HepG2 (cell line): ENCODE data around the gene NEDD4L. TPM values are rescaled to one million over a fixed set of nuclear protein-coding genes. Genes with fewer than 3 reads are reported as not detected.

Experiments
- ATAC-seq: fragments of 200-7000 bp; cut with Tn5 transposase; 3 replicates; pipeline ENCODE4 v1.9.1; 2020; ENCODE audit warnings: mild to moderate bottlenecking, moderate library complexity
- BruUV-seq: library from RNA; stranded (reverse); fragments of 400-500 nt; replicated peaks from 2 replicates; lab custom pipeline; 2021; lab: Mats Ljungman, UMichigan
- CTCF ChIA-PET: fragments of 300-600 bp; formaldehyde crosslinking; extraction: SDS; loops from one replicate; lab custom pipeline; 2021; ENCODE audit warnings: low total read pairs, inconsistent platforms, low intra/inter-chr PET ratio; lab: Yijun Ruan, JAX
- POLR2A ChIA-PET: fragments of 350-600 bp; sonication (Branson Sonifier 250); formaldehyde crosslinking; loops from one replicate; lab custom pipeline; 2020; ENCODE audit warnings: antibody characterized with exemption, inconsistent platforms; lab: Yijun Ruan, JAX
- DNase-seq: peaks from one replicate; pipeline ENCODE4 v3.0.0-alpha.2; 2015; ENCODE audit warnings: low spot score
- FAIRE-seq: peaks from 3 replicates; lab custom pipeline; 2011; peaks lifted over from hg19 to GRCh38; lab: Jason Lieb, UNC
- H2AFZ ChIP-seq: one replicate; pipeline ENCODE4 v1.6.1; 2011; ENCODE audit warnings: low read length, inconsistent platforms
- H3K27ac ChIP-seq: fragments of 300-600 bp; 3 replicates; pipeline ENCODE4 v1.8.0; 2011; ENCODE audit warnings: mixed run types, mild to moderate bottlenecking, mixed read lengths, low read length, inconsistent platforms; ENCODE audit not compliant: insufficient read depth; ENCODE audit errors: extremely low read length
- H3K27me3 ChIP-seq, 2 experiments: fragments of 200-600 bp in 1 of 2; 2 replicates in 1 of 2; 3 replicates in 1 of 2; pipeline versions ENCODE4 v1.6.0 to v1.8.0; 2011; ENCODE audit warnings: low read length in 2 of 2, mild to moderate bottlenecking in 2 of 2, moderate library complexity in 2 of 2, inconsistent platforms in 1 of 2; ENCODE audit not compliant: insufficient read depth in 2 of 2, control insufficient read depth in 1 of 2
- H3K36me3 ChIP-seq, 2 experiments: fragments of 200-600 bp in 1 of 2; replicated peaks in 1 of 2; 2 replicates in 1 of 2; 3 replicates in 1 of 2; pipeline versions ENCODE4 v1.5.1 to v1.8.0; 2011; ENCODE audit warnings: low read length in 2 of 2, inconsistent platforms in 1 of 2; ENCODE audit not compliant: insufficient read depth in 2 of 2, control insufficient read depth in 1 of 2
- H3K4me1 ChIP-seq: 2 replicates; pipeline ENCODE4 v1.5.1; 2012; ENCODE audit warnings: low read length, inconsistent platforms; ENCODE audit not compliant: insufficient read depth
- H3K4me2 ChIP-seq: 2 replicates; pipeline ENCODE4 v1.6.0; 2011; ENCODE audit warnings: low read depth, low read length, inconsistent platforms
- H3K4me3 ChIP-seq, 3 experiments: fragments of 200-600 bp in 1 of 3; sonication (generic), shearing (Covaris generic) in 1 of 3; replicated peaks in 1 of 3; 2 replicates each; pipeline ENCODE4 v1.5.1; 2011 to 2016; ENCODE audit warnings: low read length in 3 of 3, inconsistent platforms in 2 of 3, low read depth in 2 of 3, mild to moderate bottlenecking in 2 of 3, control low read depth in 1 of 3, mixed read lengths in 1 of 3; ENCODE audit not compliant: insufficient read depth in 1 of 3
- H3K79me2 ChIP-seq: one replicate; pipeline ENCODE4 v1.6.1; 2011; ENCODE audit warnings: low read length, inconsistent platforms; ENCODE audit not compliant: insufficient read depth
- H3K9ac ChIP-seq: 2 replicates; pipeline ENCODE4 v1.6.0; 2011; ENCODE audit warnings: mild to moderate bottlenecking, low read depth, low read length, inconsistent platforms; ENCODE audit not compliant: insufficient read depth
- H3K9me3 ChIP-seq: 2 replicates; pipeline ENCODE4 v1.5.1; 2012; ENCODE audit warnings: mild to moderate bottlenecking, low read length
- H4K20me1 ChIP-seq: 2 replicates; pipeline ENCODE4 v1.6.0; 2011; ENCODE audit warnings: inconsistent platforms, mild to moderate bottlenecking, low read length, moderate library complexity; ENCODE audit not compliant: insufficient read depth
- EED ChIP-seq: sonication (generic); formaldehyde crosslinking; IDR thresholded peaks from 2 replicates; pipeline ENCODE4 v1.5.0; 2020; ENCODE audit warnings: mild to moderate bottlenecking, missing genetic modification reagents
- NAIF1 ChIP-seq: sonication (generic); formaldehyde crosslinking; IDR thresholded peaks from 2 replicates; pipeline ENCODE4 v1.5.0; 2020; ENCODE audit warnings: mild to moderate bottlenecking, missing genetic modification reagents, borderline replicate concordance
- NFIB ChIP-seq: sonication (generic); formaldehyde crosslinking; IDR thresholded peaks from 2 replicates; pipeline ENCODE4 v1.9.0; 2021; ENCODE audit warnings: missing genetic modification reagents, mild to moderate bottlenecking, borderline replicate concordance
- PHF5A ChIP-seq: IDR thresholded peaks from one replicate; pipeline ENCODE4 v1.6.1; 2018; ENCODE audit warnings: low read depth, missing genetic modification reagents; ENCODE audit not compliant: unreplicated experiment
- RBM22 ChIP-seq: fragments of 200-400 bp; formaldehyde crosslinking; optimal IDR thresholded peaks from 2 replicates; pipeline ENCODE3; 2017; ENCODE audit warnings: mild to moderate bottlenecking, low read length, moderate library complexity
- STAG1 ChIP-seq: sonication (generic); formaldehyde crosslinking; IDR thresholded peaks from 2 replicates; pipeline ENCODE4 v1.4.0; 2020; ENCODE audit warnings: missing genetic modification reagents
- XRCC5 ChIP-seq: fragments of 200-400 bp; formaldehyde crosslinking; optimal IDR thresholded peaks from 2 replicates; pipeline ENCODE3; 2017; ENCODE audit warnings: mild to moderate bottlenecking, low read length
- ZFAT ChIP-seq: sonication (generic); formaldehyde crosslinking; conservative IDR thresholded peaks from 2 replicates; pipeline ENCODE4 v1.8.1; 2023; ENCODE audit warnings: missing genetic modification reagents, inconsistent platforms
- ZNF589 ChIP-seq: sonication (generic); formaldehyde crosslinking; conservative IDR thresholded peaks from 2 replicates; pipeline ENCODE4 v1.8.0; 2022; ENCODE audit warnings: mild to moderate bottlenecking, moderate library complexity, missing genetic modification reagents
- ZNF660 ChIP-seq: sonication (generic); formaldehyde crosslinking; IDR thresholded peaks from 2 replicates; pipeline ENCODE4 v1.5.1; 2020; ENCODE audit warnings: mild to moderate bottlenecking, low read depth, missing genetic modification reagents, borderline replicate concordance
- WGBS: methylation state at CpG from one replicate; pipeline ENCODE4 v1.1.6; 2017; ENCODE audit warnings: low lambda C conversion rate; 5-methylcytosine and 5-hydroxymethylcytosine counted together
- in situ Hi-C: cut with HindIII; loops from 2 replicates; pipeline ENCODE4 v1.10.0; 2017; ENCODE audit warnings: low pct_unique_long_range_greater_than_20kb; ENCODE audit not compliant: extremely low pct_ligation_motif_present
- intact Hi-C: fragments of 100-400 bp; cut with micrococcal nuclease; formaldehyde crosslinking; loops from one replicate; pipeline ENCODE4 v1.10.0; 2022; ENCODE audit not compliant: unreplicated experiment
- polyA plus RNA-seq, 8 experiments: library from polyadenylated mRNA; depleted of rRNA in 3 of 8; stranded (reverse) in 7 of 8; unstranded in 1 of 8; fragments of >200 nt; fragmentation: Illumina TruSeq in 4 of 8; extraction: Trizol in 4 of 8; gene quantifications; 2 replicates each; pipeline versions ENCODE4 v1.2.1 to v1.2.3, GENCODE V29; 2011 to 2016; ENCODE audit warnings: low read depth in 4 of 8, missing spikeins in 1 of 8, mixed read lengths in 1 of 8; ENCODE audit not compliant: insufficient read depth in 1 of 8
- total RNA-seq, 5 experiments: library from RNA; depleted of rRNA; stranded (reverse); fragments of >200 nt; fragmentation: Illumina TruSeq; extraction: Trizol; gene quantifications; 2 replicates each; pipeline ENCODE4 v1.2.3, GENCODE V29; 2016; ENCODE audit warnings: low read depth in 1 of 5
- TF ChIP-seq, protein P1 (sequence below): sonication (generic); formaldehyde crosslinking; IDR thresholded peaks from 2 replicates; pipeline ENCODE4 v1.5.0; 2020; ENCODE audit warnings: mild to moderate bottlenecking, missing genetic modification reagents, moderate library complexity
- TF ChIP-seq, protein P2 (sequence below): sonication (generic); formaldehyde crosslinking; conservative IDR thresholded peaks from 2 replicates; pipeline ENCODE4 v1.8.1; 2023; ENCODE audit warnings: missing genetic modification reagents
- TF ChIP-seq, protein P3 (sequence below): IDR thresholded peaks from 2 replicates; pipeline ENCODE4 v1.6.1; 2016; ENCODE audit warnings: low read depth

NEDD4L gene
- total and polyA plus RNA-seq, 2 of the 13 experiments (the other 11 are each of a cell fraction or from before 2014, with no cell fraction given): 168 to 390 TPM

DNA sequence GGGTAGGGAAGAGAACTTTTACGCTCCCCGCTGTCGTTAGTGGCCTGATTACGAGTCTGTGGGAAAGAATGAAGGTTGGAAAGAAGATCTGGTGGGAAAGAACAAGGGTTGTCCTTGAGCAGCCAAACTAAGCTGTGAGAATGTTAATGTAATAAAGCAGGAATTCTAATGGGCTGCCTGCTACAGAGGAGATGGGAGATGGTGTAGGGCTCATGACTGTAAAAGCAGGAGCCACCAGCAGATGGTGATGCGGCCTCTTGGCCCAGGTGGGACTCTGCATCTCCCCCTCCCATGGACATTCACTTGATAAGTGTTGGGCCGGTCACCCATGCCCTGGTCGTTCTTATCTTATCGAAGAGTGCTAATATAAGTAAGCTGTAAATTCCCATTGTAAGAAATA is 150.0 kb downstream of the NEDD4L start:
- Histone ChIP-seq H3K79me2 (peaks cover 7% of the 10 kb centered on the region), H3K4me1 (peaks cover 31% of the 10 kb centered on the region), H2AFZ (no peak overlapping the region), H3K27ac (no peak overlapping the region), H3K9ac (no peak overlapping the region), H3K9me3 (no peaks in the 10 kb centered on the region), H3K4me3 (no peak overlapping the region), H3K27me3 (no peaks in the 10 kb centered on the region), H3K36me3 (no peaks in the 10 kb centered on the region), H3K4me2 (no peak overlapping the region), H4K20me1 (no peaks in the 10 kb centered on the region)
- no peak for FAIRE-seq
- intact Hi-C loops (no loop called here), in situ Hi-C loops (no loop called here)
- ChIA-PET POLR2A (no interaction called here), CTCF (no interaction called here)
- 94% methylated on average over 8 of the region's 8 CpGs for WGBS
- TF ChIP-seq, protein P1, sequence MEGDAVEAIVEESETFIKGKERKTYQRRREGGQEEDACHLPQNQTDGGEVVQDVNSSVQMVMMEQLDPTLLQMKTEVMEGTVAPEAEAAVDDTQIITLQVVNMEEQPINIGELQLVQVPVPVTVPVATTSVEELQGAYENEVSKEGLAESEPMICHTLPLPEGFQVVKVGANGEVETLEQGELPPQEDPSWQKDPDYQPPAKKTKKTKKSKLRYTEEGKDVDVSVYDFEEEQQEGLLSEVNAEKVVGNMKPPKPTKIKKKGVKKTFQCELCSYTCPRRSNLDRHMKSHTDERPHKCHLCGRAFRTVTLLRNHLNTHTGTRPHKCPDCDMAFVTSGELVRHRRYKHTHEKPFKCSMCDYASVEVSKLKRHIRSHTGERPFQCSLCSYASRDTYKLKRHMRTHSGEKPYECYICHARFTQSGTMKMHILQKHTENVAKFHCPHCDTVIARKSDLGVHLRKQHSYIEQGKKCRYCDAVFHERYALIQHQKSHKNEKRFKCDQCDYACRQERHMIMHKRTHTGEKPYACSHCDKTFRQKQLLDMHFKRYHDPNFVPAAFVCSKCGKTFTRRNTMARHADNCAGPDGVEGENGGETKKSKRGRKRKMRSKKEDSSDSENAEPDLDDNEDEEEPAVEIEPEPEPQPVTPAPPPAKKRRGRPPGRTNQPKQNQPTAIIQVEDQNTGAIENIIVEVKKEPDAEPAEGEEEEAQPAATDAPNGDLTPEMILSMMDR: peak; percentile 42
- TF ChIP-seq STAG1 (peak; percentile 29; the same call in 1 of the 2 replicates), ZNF660 (CRISPR knock-in tag) (no peak)
- DNase-seq: no peak
- ATAC-seq: peak; percentile 62
- BruUV-seq: no TSS peak

DNA sequence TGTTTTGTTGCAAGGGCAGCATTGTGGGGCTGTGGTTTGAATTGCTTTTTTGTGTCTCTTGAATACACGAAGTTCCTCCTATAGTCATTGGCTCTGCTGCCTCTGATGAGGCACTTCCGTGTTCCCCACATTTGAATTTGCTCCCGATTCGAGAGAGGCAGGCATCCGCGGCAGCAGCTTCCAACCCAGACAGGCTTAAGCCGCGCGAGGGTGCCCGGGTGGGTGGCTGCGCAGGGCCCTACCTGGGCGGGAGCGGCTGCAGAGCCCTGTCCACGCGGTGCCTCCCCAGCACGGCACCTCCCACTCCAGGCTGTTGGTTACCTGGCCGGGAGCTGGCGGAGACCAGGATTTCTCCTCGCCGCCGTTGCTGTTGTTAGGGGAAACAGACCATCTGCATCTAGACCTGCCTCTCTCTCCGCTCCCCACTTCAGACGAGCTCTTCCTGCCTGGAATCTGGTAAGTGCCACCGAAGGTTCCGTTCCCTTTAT is 151.3 kb downstream of the NEDD4L start:
- no peak for FAIRE-seq
- no peak overlapping the region for H3K27ac ChIP-seq
- no TSS peak for BruUV-seq
- no peak overlapping the region for H3K9ac ChIP-seq
- no peaks in the 10 kb centered on the region for H4K20me1 ChIP-seq
- H3K4me1 ChIP-seq: peaks cover 22% of the 10 kb centered on the region
- POLR2A ChIA-PET: no interaction called here
- ATAC-seq: no peak
- H3K9me3 ChIP-seq: no peaks in the 10 kb centered on the region
- no peaks in the 10 kb centered on the region for H3K27me3 ChIP-seq
- H3K4me3 ChIP-seq: no peak overlapping the region
- CTCF ChIA-PET: no interaction called here
- DNase-seq: no peak
- H2AFZ ChIP-seq: no peak overlapping the region
- intact Hi-C loops (no loop called here), in situ Hi-C loops (no loop called here)
- H3K79me2 ChIP-seq: peaks cover 7% of the 10 kb centered on the region
- no peaks in the 10 kb centered on the region for H3K36me3 ChIP-seq
- H3K4me2 ChIP-seq: no peak overlapping the region
- WGBS: 88% methylated on average over 8 of the region's 25 CpGs
- TF ChIP-seq XRCC5: no peak
- TF ChIP-seq, protein P2, sequence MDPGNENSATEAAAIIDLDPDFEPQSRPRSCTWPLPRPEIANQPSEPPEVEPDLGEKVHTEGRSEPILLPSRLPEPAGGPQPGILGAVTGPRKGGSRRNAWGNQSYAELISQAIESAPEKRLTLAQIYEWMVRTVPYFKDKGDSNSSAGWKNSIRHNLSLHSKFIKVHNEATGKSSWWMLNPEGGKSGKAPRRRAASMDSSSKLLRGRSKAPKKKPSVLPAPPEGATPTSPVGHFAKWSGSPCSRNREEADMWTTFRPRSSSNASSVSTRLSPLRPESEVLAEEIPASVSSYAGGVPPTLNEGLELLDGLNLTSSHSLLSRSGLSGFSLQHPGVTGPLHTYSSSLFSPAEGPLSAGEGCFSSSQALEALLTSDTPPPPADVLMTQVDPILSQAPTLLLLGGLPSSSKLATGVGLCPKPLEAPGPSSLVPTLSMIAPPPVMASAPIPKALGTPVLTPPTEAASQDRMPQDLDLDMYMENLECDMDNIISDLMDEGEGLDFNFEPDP (CRISPR knock-in tag): no peak
- TF ChIP-seq NFIB (CRISPR knock-in tag): no peak
- TF ChIP-seq ZFAT (CRISPR knock-in tag): no peak
- TF ChIP-seq RBM22: no peak
- TF ChIP-seq EED (CRISPR knock-in tag): no peak
- no peak for TF ChIP-seq PHF5A (CRISPR knock-in tag)
- TF ChIP-seq, protein P3, sequence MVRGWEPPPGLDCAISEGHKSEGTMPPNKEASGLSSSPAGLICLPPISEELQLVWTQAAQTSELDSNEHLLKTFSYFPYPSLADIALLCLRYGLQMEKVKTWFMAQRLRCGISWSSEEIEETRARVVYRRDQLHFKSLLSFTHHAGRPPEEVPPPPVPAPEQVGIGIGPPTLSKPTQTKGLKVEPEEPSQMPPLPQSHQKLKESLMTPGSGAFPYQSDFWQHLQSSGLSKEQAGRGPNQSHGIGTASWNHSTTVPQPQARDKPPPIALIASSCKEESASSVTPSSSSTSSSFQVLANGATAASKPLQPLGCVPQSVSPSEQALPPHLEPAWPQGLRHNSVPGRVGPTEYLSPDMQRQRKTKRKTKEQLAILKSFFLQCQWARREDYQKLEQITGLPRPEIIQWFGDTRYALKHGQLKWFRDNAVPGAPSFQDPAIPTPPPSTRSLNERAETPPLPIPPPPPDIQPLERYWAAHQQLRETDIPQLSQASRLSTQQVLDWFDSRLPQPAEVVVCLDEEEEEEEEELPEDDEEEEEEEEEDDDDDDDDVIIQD (CRISPR knock-in tag): no peak
- TF ChIP-seq NAIF1: no peak
- no peak for TF ChIP-seq ZNF589
